ENCODE data around the gene RANBP17.

GRCh38 chr5:171157276-171157675, 295.5 kb downstream of the RANBP17 start:
- TF ChIP-seq CTCF (IDR thresholded peaks at IDR 0.05; ENCODE audit: insufficient read depth, low read length) (no peak), REST (IDR thresholded peaks at IDR 0.05; ENCODE audit: insufficient replicate concordance, low read depth) (no peak)

Data from HL-60 (cell line).